Progenitor cell of endocrine pancreas (in vitro differentiated cells): ENCODE results near the gene USP28. TPM values are rescaled to one million over a fixed set of nuclear protein-coding genes. Genes with fewer than 3 reads are reported as not detected.
A peak's percentile ranks its signal among the peaks of the same experiment; 100 is the strongest.

Source experiments
- DNase-seq: peaks from one replicate; pipeline ENCODE4 v3.0.0; 2021; ENCODE audit warnings: low spot score; ENCODE audit not compliant: unreplicated experiment
- H3K27ac Mint-ChIP-seq: 2 replicates; pipeline ENCODE4 v1.8.0; 2021; ENCODE audit warnings: mild to moderate bottlenecking, moderate library complexity, mixed read lengths
- H3K27me3 Mint-ChIP-seq: 2 replicates; pipeline ENCODE4 v1.8.0; 2021; ENCODE audit warnings: mixed read lengths
- H3K36me3 Mint-ChIP-seq: 2 replicates; pipeline ENCODE4 v1.8.0; 2022; ENCODE audit warnings: mixed read lengths; ENCODE audit not compliant: insufficient read depth
- H3K4me1 Mint-ChIP-seq: 2 replicates; pipeline ENCODE4 v1.8.0; 2021; ENCODE audit warnings: low read depth, mixed read lengths
- H3K4me3 Mint-ChIP-seq: 2 replicates; pipeline ENCODE4 v1.8.0; 2021; ENCODE audit warnings: low read depth, mild to moderate bottlenecking, moderate library complexity, mixed read lengths
- H3K9me3 Mint-ChIP-seq: 2 replicates; pipeline ENCODE4 v1.8.0; 2021; ENCODE audit warnings: low read depth, mixed read lengths
- total RNA-seq: library from RNA; stranded (reverse); gene quantifications from 2 replicates; pipeline ENCODE4 v1.2.1, GENCODE V29; 2021
- TF ChIP-seq, protein P1 (sequence below): fragments of 200-600 bp; sonication (generic); IDR thresholded peaks from one replicate; pipeline ENCODE4 v1.5.0; 2021; ENCODE audit warnings: antibody characterized with exemption, mild to moderate bottlenecking; ENCODE audit not compliant: unreplicated experiment

USP28 gene
- total RNA-seq, 1 donor from 2014 or later: 54.8 TPM

DNA sequence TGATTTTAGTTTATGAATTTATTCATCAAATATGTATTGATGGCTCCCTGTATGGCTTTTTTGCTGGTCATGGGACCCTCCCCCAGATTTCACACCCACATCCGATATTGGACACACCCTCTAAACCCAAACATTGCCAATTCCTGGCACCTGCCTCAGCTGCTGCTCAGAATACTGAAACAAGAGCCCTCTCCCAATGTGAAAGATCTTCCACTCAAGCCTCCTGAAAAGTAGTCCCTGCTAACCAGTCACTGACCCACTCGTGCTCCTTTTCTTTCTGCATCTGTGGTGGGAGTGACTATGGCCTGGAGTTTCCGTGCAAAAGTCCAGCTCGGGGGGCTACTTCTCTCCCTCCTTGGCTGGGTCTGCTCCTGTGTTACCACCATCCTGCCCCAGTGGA, 95.9 kb downstream of the USP28 start, which contains the start of gene CLDN25:
Gene CLDN25 (plus strand): TSS at position 301 of the 400 bp plus-strand sequence. CDS start 0 bp downstream, at position 301.
- Mint-ChIP-seq H3K4me3 (no peak within 1 kb of the TSS), H3K9me3 (no peaks in the 10 kb centered on the region), H3K4me1 (no peaks in the 10 kb centered on the region), H3K36me3 (no peaks in the 10 kb centered on the region), H3K27ac (no peak within 1 kb of the TSS), H3K27me3 (peaks cover 47% of the 10 kb centered on the region)
- DNase-seq: no peak
- TF ChIP-seq, protein P1, sequence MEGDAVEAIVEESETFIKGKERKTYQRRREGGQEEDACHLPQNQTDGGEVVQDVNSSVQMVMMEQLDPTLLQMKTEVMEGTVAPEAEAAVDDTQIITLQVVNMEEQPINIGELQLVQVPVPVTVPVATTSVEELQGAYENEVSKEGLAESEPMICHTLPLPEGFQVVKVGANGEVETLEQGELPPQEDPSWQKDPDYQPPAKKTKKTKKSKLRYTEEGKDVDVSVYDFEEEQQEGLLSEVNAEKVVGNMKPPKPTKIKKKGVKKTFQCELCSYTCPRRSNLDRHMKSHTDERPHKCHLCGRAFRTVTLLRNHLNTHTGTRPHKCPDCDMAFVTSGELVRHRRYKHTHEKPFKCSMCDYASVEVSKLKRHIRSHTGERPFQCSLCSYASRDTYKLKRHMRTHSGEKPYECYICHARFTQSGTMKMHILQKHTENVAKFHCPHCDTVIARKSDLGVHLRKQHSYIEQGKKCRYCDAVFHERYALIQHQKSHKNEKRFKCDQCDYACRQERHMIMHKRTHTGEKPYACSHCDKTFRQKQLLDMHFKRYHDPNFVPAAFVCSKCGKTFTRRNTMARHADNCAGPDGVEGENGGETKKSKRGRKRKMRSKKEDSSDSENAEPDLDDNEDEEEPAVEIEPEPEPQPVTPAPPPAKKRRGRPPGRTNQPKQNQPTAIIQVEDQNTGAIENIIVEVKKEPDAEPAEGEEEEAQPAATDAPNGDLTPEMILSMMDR: no peak

DNA sequence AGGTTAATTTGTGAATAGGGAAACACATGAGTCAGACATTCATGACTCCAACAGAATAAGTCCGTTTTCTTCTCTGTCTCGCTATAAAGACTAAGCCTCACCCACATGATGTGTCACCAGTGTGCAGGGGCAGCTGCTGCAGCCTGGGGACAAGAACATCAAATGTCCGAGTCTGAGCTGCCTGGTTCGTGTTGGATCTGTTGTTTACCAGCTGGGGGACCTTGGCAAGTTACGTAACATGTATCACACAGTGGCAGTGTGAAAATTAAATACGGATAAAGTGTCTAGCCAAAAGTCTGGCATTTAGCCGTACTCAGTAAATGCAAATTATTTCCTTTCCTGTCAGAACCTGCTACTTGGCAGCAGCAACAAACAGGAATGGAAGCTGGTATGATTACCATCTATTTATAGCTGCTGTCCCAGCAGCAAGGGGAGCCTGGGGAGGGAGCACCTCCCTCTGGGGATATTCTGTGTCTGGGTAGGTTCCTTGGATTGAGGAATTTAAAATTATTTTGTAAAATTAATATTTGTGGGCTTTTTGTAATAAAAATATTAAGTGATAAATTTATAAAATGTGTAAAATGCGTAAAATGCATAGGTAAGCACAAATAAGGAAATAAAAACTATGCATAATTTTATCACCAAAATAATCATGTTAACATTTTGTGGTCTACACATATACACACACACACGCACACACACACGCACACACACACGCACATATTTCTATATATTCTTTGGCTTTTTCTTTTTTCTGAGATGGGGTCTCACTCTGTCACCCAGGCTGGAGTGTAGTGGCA, 97.1 kb downstream of the USP28 start:
- Mint-ChIP-seq H3K9me3 (no peaks in the 10 kb centered on the region), H3K4me3 (no peak overlapping the region), H3K36me3 (peaks cover 2% of the 10 kb centered on the region), H3K4me1 (peaks cover 2% of the 10 kb centered on the region), H3K27me3 (peaks cover 44% of the 10 kb centered on the region), H3K27ac (no peak overlapping the region)
- TF ChIP-seq, protein P1: no peak
- no peak for DNase-seq

DNA sequence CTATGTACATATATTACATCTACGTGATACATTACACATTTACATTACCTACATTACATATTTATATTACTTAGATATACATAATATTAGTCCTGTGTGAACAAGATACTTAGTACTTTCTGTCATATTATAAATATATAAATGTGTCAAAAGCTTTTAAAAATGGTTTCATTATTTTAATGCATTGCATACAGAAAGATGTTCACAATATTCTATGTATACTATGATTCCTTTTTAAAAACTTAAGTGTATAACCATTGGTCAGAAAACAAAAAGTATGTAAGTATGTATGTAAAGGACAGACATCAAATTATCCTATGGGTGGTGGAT, 101.2 kb downstream of the USP28 start:
- Mint-ChIP-seq H3K27me3 (peaks cover 30% of the 10 kb centered on the region), H3K4me1 (peaks cover 11% of the 10 kb centered on the region), H3K9me3 (no peaks in the 10 kb centered on the region), H3K27ac (peak overlapping the region; percentile 98), H3K4me3 (peak overlapping the region; percentile 100), H3K36me3 (peaks cover 2% of the 10 kb centered on the region)
- DNase-seq: no peak
- TF ChIP-seq, protein P1: no peak

DNA sequence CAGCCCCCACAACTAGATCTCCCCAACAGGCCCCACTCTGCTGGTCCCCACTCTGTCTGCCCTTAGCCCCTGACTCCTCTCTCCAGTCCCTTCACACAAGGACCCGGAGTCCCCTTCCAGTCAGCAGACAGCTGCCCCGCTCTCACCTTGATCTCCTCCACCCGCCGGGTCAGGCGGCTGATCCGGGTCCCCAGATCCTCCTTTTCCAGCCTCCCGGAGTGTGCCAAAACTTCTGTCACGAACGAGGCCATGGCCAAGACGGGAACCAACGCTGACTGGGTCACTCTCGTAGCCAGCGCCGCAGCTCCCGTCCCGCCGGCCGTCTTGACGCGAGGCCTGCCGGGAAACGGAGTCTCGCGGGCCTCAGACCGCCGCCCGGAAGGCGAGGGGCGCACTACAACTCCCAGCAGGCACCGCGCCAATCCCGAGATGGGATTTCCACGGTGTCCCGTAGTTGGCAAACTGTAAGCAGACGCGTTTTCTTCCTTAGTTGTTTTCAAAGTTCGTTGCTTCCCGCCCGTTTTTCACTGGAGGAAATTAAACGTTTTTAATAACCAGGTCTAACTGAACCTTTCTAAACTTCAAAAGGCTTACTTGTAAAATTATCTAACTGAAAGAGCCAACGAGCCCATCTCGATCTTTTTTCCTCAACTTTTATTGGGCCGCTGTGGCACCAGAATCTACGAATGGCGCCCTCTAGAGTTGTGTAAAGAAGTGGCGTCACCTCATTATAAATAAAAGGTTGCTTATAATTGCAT, 101.8 kb downstream of the USP28 start, which contains the start of gene ZW10:
Gene ZW10 (minus strand): TSS at position 277 of the 758 bp plus-strand sequence. CDS start 26 bp downstream, at position 251.
- TF ChIP-seq, protein P1: peak; percentile 95
- Mint-ChIP-seq H3K27me3 (peaks cover 30% of the 10 kb centered on the region), H3K4me3 (peak within 1 kb of the TSS; percentile 100)

DNA sequence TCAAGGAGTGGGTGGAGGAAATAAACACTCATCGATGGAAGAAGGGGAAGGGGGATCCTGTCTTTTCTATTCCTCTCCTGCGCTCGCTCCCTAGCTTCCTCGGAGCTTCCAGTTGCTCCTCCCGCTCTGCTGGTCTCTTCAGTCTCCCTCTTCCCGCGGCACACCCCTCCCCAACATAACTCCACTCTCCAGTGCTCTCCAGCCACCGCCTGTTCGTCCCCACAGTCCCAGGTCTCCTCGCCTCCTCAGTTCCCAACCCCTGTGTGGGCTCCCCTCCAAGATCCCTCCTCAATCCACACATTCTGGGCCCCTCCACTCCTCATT, 102.3 kb downstream of the USP28 start:
- H3K27me3 Mint-ChIP-seq: peaks cover 30% of the 10 kb centered on the region
- H3K9me3 Mint-ChIP-seq: no peaks in the 10 kb centered on the region
- peaks cover 2% of the 10 kb centered on the region for H3K36me3 Mint-ChIP-seq
- H3K27ac Mint-ChIP-seq: peak overlapping the region; percentile 98
- no peak for DNase-seq
- TF ChIP-seq, protein P1: no peak
- H3K4me3 Mint-ChIP-seq: peak overlapping the region; percentile 100
- H3K4me1 Mint-ChIP-seq: peaks cover 11% of the 10 kb centered on the region

More for the DNA sequence above, 101.8 kb downstream of the USP28 start, which contains the start of gene ZW10:
- Mint-ChIP-seq H3K27ac (peak within 1 kb of the TSS; percentile 98), H3K36me3 (peaks cover 2% of the 10 kb centered on the region), H3K9me3 (no peaks in the 10 kb centered on the region), H3K4me1 (peaks cover 11% of the 10 kb centered on the region)
- DNase-seq: peak; percentile 87
